Transverse colon (tissue), 4 donors: ENCODE results near the gene PHF14. TPM values are rescaled to one million over a fixed set of nuclear protein-coding genes. Genes with fewer than 3 reads are reported as not detected.

Experiments used
- DNase-seq: peaks from one replicate; pipeline ENCODE4 v3.0.0-alpha.2; 2019
- H3K27ac ChIP-seq, 4 donors: fragments of 200-600 bp; sonication (generic); 2 replicates each; pipeline ENCODE4 v1.5.1; 2016 to 2018; ENCODE audit warnings: inconsistent platforms in 4 of 4
- H3K27me3 ChIP-seq: fragments of 200-600 bp; sonication (generic); 2 replicates; pipeline ENCODE4 v1.5.1; 2017; ENCODE audit warnings: inconsistent platforms
- H3K36me3 ChIP-seq, 4 donors: fragments of 200-600 bp; sonication (generic); 2 replicates each; pipeline ENCODE4 v1.5.1; 2017 to 2019; ENCODE audit warnings: inconsistent platforms in 4 of 4
- H3K4me1 ChIP-seq, 4 donors: fragments of 200-600 bp; sonication (generic); 2 replicates each; pipeline ENCODE4 v1.5.1; 2017 to 2020; ENCODE audit warnings: inconsistent platforms in 4 of 4
- H3K4me3 ChIP-seq, 4 donors: fragments of 200-600 bp; sonication (generic); 1 replicate in 1 of 4; 2 replicates in 3 of 4; pipeline versions ENCODE4 v1.5.1 to v1.6.1; 2017 to 2019; ENCODE audit warnings: inconsistent platforms in 4 of 4
- H3K9me3 ChIP-seq, 2 donors: fragments of 200-600 bp; sonication (generic); 2 replicates each; pipeline ENCODE4 v1.5.1; 2017 to 2019; ENCODE audit warnings: inconsistent platforms in 2 of 2
- CTCF ChIP-seq, 5 experiments: fragments of 200-600 bp in 3 of 5; fragments of 450-650 bp in 2 of 5; sonication (generic) in 3 of 5; IDR thresholded peaks; 1 replicate in 2 of 5; 2 replicates in 3 of 5; pipeline ENCODE4 v1.5.1; 2016 to 2017; ENCODE audit warnings: antibody characterized with exemption in 5 of 5, inconsistent platforms in 3 of 5, mild to moderate bottlenecking in 2 of 5, moderate library complexity in 1 of 5
- EP300 ChIP-seq: sonication (generic); formaldehyde crosslinking; IDR thresholded peaks from one replicate; pipeline ENCODE4 v1.6.1; 2017; ENCODE audit warnings: antibody characterized with exemption, low read depth
- POLR2A ChIP-seq: fragments of 450-650 bp; IDR thresholded peaks from one replicate; pipeline ENCODE4 v1.6.1; 2016; ENCODE audit warnings: antibody characterized with exemption, mild to moderate bottlenecking, moderate library complexity
- POLR2AphosphoS5 ChIP-seq, 3 donors: sonication (generic); formaldehyde crosslinking; IDR thresholded peaks; one replicate each; pipeline ENCODE4 v1.6.1; 2016; ENCODE audit warnings: antibody characterized with exemption in 3 of 3
- WGBS, 2 donors: methylation state at CpG; one replicate each; pipeline ENCODE4 v1.1.5; 2018; ENCODE audit warnings: low coverage in 1 of 2; 5-methylcytosine and 5-hydroxymethylcytosine counted together
- in situ Hi-C, 4 donors: fragments of 200-750 bp; cut with MboI; loops; one replicate each; pipeline versions ENCODE4 v1.15.0 to v1.15.1; 2017; ENCODE audit warnings: low sequenced_read_pairs in 3 of 4, low pct_ligation_motif_present in 1 of 4, low pct_unique_long_range_greater_than_20kb in 1 of 4
- intact Hi-C: fragments of 100-400 bp; cut with DNase I; formaldehyde crosslinking; loops from one replicate; pipeline ENCODE4 v1.15.1; 2023; ENCODE audit warnings: low total_unique reads
- total RNA-seq, 4 donors: library from RNA; depleted of rRNA; stranded (reverse); fragments of >200 nt; gene quantifications; one replicate each; pipeline ENCODE4 v1.1.0, GENCODE V29; 2016

PHF14 gene
- total RNA-seq, 4 donors from 2014 or later, result 24.3 to 42.1 (median 28.8) TPM

- H3K27me3 ChIP-seq, result no peaks in the 10 kb centered on the region
- peaks cover 0 to 15% (median 2%) of the 10 kb centered on the region in 4 donors for H3K4me1 ChIP-seq
- WGBS, 2 donors, result 87 to 98% methylated on average over 7 of the region's 7 CpGs
- no peak overlapping the region for H3K4me3 ChIP-seq
- no peak overlapping the region for H3K27ac ChIP-seq
- intact Hi-C loops, result no loop called here
- in situ Hi-C loops, result no loop called here
- no peak for TF ChIP-seq EP300
- no peak for TF ChIP-seq CTCF (IDR thresholded peaks at IDR 0.05)
- TF ChIP-seq POLR2AphosphoS5 (IDR thresholded peaks at IDR 0.05), result no peak
- TF ChIP-seq POLR2A, result no peak
- H3K36me3 ChIP-seq, result no peaks in the 10 kb centered on the region
- H3K9me3 ChIP-seq, result no peaks in the 10 kb centered on the region
- no peak for DNase-seq
Measured at GRCh38 chr7:11083214-11083568, 109.5 kb downstream of the PHF14 start.

DNA sequence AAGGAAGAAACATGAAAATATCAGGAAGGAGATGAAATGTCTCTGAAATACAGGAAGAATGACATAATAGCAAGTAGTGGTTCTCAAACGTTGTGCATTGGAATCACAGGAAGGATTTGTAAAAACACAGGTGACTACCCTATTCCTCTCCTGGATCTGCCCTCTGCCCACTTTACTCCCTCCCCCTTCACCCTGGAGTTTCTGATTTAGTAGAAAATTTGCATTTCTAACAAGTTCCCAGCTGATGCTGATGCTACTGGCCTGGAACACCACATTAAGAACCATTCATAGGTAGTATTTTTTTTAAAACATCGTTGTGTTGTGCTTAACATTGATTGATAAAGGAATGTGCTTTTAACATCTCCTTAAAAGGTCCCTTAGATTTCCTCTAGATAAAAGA, 130.9 kb downstream of the PHF14 start:
- H3K9me3 ChIP-seq, result no peaks in the 10 kb centered on the region
- 48 to 58% methylated on average over 2 of the region's 2 CpGs for WGBS, 2 donors
- H3K36me3 ChIP-seq, result no peaks in the 10 kb centered on the region
- TF ChIP-seq CTCF (IDR thresholded peaks at IDR 0.05) (no peak), EP300 (no peak), POLR2AphosphoS5 (IDR thresholded peaks at IDR 0.05) (no peak), POLR2A (no peak)
- no peaks in the 10 kb centered on the region for H3K27me3 ChIP-seq
- no peak overlapping the region for H3K4me3 ChIP-seq
- H3K4me1 ChIP-seq, result no peaks in the 10 kb centered on the region
- intact Hi-C loops (no loop called here), in situ Hi-C loops (no loop called here)
- no peak overlapping the region for H3K27ac ChIP-seq
- no peak for DNase-seq

- no peaks in the 10 kb centered on the region for H3K36me3 ChIP-seq
- in situ Hi-C loops, result no loop called here
- H3K4me3 ChIP-seq, result no peak overlapping the region
- intact Hi-C loops, result no loop called here
- H3K9me3 ChIP-seq, result no peaks in the 10 kb centered on the region
- H3K27me3 ChIP-seq, result no peaks in the 10 kb centered on the region
- H3K4me1 ChIP-seq, result no peaks in the 10 kb centered on the region
- no peak overlapping the region for H3K27ac ChIP-seq
- TF ChIP-seq POLR2AphosphoS5 (IDR thresholded peaks at IDR 0.05) (no peak), CTCF (IDR thresholded peaks at IDR 0.05) (no peak), EP300 (no peak), POLR2A (no peak)
- DNase-seq, result no peak
Measured at GRCh38 chr7:11109659-11110058, 136.0 kb downstream of the PHF14 start.

- Histone ChIP-seq H3K9me3 (no peaks in the 10 kb centered on the region), H3K4me1 (no peaks in the 10 kb centered on the region), H3K36me3 (peaks cover 0 to 9% (median 1%) of the 10 kb centered on the region in 4 donors), H3K27ac (no peak overlapping the region), H3K27me3 (no peaks in the 10 kb centered on the region), H3K4me3 (no peak overlapping the region)
- in situ Hi-C loops, result no loop called here
- no peak for DNase-seq
- TF ChIP-seq CTCF (IDR thresholded peaks at IDR 0.05), result no peak
- no peak for TF ChIP-seq POLR2A
- no peak for TF ChIP-seq POLR2AphosphoS5 (IDR thresholded peaks at IDR 0.05)
- no peak for TF ChIP-seq EP300
- WGBS, 2 donors, result 94 to 96% methylated on average over 3 of the region's 3 CpGs
- intact Hi-C loops, result no loop called here
Measured at GRCh38 chr7:11120068-11120664, 146.5 kb downstream of the PHF14 start.
